Measurements from ENCODE around the gene LRRFIP1.
"Not testable (repeated sequence)": the region's sequence is repeated elsewhere in the genome, so short reads cannot be mapped to it uniquely, and the experiment has no call there.

Gene LRRFIP1

GRCh38 chr2:237666606-237667005 lies 39.2 kb downstream of the LRRFIP1 start:
- no peak for DNase-seq

GRCh38 chr2:237667050-237667576 lies 39.7 kb downstream of the LRRFIP1 start:
- DNase-seq, result not testable (repeated sequence)

DNA sequence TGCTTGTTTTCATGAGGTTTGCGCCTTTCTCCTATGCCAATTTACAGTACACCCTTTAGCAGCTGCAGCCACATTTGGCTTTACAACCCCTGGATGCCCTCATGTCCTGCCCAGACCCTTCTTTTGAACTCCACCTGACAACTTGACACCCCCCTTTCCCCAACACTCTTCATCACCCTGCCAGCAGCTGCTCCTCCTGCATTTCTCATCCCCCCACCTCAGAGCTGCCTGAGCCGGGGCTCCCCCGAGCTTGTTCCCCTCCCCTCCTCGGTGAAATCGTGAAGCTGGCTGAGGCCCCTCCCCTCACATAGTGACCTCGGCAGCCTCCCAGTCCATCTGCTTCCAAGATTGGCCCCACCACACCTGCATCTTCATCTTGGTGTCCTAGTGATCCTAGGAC lies 40.5 kb downstream of the LRRFIP1 start:
- DNase-seq, result no peak

DNA sequence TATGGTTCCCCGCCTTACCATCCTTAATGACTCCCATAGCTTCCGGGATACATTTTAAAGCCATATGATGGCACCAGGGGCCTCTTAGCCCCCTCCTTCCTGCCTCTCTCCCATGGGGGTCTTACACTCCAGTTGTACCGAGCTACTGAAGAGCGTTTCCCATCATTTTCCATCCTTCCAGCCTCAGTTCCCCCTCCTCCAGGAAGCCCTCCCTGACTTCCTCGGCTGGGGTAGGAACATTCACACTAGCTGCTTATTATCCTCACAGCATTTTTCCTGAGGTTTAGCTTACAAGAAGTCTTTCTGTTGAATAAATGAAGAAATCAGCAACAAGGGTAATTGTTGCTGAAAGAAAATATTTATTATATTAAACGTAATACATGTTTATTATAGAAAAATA lies 41.1 kb downstream of the LRRFIP1 start:
- DNase-seq, result no peak

DNA sequence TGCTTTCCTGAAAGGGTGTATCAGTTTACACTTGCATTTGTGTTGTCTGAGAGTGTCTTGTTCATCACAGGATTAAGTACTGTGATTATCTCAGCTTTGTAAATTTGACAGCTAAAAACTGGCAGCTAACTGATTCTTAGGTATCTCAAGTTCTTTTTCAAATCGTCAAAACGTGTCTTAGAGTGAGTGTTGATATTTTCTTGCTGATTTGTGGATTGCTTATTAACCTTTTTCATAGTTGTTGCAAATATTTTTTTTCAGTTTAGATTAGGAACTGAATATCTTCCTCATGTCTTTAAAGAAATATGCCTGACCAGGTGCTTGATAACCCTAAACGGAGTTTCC lies 41.9 kb downstream of the LRRFIP1 start:
- DNase-seq, result no peak

- DNase-seq, result no peak
These were observed 42.4 kb downstream of the LRRFIP1 start for GRCh38 chr2:237669628-237670392.

- no peak for DNase-seq
These were observed 43.3 kb downstream of the LRRFIP1 start for GRCh38 chr2:237670641-237671040.

GRCh38 chr2:237671466-237672138 lies 44.2 kb downstream of the LRRFIP1 start:
- DNase-seq, result no peak

- DNase-seq, result no peak
These were observed 45.3 kb downstream of the LRRFIP1 start for GRCh38 chr2:237672731-237673129.

- peak; percentile 90 for DNase-seq
These were observed 46.0 kb downstream of the LRRFIP1 start for GRCh38 chr2:237673130-237674001.

- no peak for DNase-seq
These were observed 47.4 kb downstream of the LRRFIP1 start for GRCh38 chr2:237674731-237675276.

- no peak for DNase-seq
These were observed 47.9 kb downstream of the LRRFIP1 start for GRCh38 chr2:237675316-237675715.

- no peak for DNase-seq
These were observed 53.5 kb downstream of the LRRFIP1 start for GRCh38 chr2:237680702-237681478.

- no peak for DNase-seq
These were observed 54.8 kb downstream of the LRRFIP1 start for GRCh38 chr2:237682151-237682550.

GRCh38 chr2:237682856-237683670 lies 55.7 kb downstream of the LRRFIP1 start:
- DNase-seq, result no peak

GRCh38 chr2:237685408-237685807 lies 58.0 kb downstream of the LRRFIP1 start:
- no peak for DNase-seq

- DNase-seq, result no peak
These were observed 59.3 kb downstream of the LRRFIP1 start for GRCh38 chr2:237686659-237687136.

DNA sequence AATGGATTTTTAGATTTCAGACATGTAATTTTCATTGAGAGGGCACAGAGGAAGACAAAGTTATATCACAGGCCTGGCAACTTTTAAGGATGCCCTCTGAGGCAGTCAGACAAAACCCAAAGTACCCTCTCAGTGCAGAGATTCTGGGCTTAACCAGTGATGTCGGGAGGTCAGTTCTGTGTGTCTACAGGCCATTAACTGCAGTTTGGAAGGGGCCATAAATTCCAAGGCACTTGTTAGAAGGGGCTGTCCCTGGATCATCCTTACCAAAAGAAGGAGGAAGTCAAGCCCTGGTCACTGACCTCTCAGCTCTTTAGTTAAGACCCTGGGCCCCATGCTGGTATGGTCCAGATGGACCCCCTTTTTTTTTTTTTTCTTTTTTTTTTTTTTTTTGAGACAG lies 60.7 kb downstream of the LRRFIP1 start:
- no peak for DNase-seq

GRCh38 chr2:237688541-237688940 lies 61.2 kb downstream of the LRRFIP1 start:
- not testable (repeated sequence) for DNase-seq

DNA sequence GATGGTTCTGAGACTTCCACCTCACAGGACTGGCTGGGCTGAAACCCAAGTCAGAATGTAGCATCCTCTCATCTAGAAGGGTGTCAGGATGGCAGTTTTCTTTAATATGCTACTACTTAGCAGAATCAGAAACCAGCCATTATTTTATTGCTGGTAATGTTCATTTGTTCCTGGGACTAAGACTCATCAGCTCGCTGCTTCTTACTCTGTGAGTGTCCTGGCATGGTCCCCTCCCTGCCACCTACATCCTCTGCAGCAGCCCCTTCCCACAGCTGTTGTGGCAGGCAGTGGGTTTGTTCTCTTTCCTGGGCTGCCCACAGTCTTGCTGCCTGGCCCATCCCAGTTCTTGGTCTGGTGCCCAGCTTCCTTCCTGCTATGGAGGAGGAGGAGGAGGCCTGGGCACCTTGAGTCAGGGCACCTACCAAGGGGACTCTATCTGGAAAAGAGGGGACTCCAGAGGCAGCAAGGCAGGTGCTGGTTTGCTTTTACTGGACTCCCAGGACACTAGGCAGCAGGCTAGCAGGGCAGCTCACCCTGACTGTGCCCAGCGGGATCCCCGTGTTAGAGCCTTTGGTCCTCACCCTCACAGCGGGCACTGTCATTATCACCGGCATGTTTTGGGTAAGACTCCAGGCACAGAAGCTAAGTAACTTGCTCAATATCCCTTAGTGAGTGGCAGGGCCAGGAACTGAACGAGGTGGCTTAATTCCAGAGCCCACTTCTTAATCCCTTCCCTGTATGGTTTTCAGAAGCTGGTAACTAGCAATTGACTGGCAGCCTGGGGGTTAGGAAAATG lies 62.1 kb downstream of the LRRFIP1 start:
- no peak for DNase-seq
